Fibroblast of the aortic adventitia (primary cell): Measurements from ENCODE around the gene PWWP2B. TPM values are rescaled to one million over a fixed set of nuclear protein-coding genes. Genes with fewer than 3 reads are reported as not detected.

ENCODE experiments used
- DNase-seq: peaks from one replicate; pipeline ENCODE4 v3.0.0-alpha.2; 2010; ENCODE audit warnings: low read depth
- H3K4me3 ChIP-seq: 2 replicates; pipeline ENCODE4 v1.5.1; 2011; ENCODE audit warnings: low read depth, mild to moderate bottlenecking, control low read depth, low read length, moderate library complexity
- total RNA-seq: library from RNA; depleted of rRNA; stranded (reverse); fragments of >200 nt; gene quantifications from 2 replicates; pipeline ENCODE4 v1.2.3, GENCODE V29; 2012; ENCODE audit warnings: low replicate concordance
- TF ChIP-seq, protein P1 (sequence below): IDR thresholded peaks from 2 replicates; pipeline ENCODE4 v1.5.1; 2011; ENCODE audit warnings: mild to moderate bottlenecking, low read length, control low read depth, inconsistent platforms; ENCODE audit not compliant: insufficient read depth

PWWP2B gene
- total RNA-seq, 1 donor = 7.2 TPM

DNA sequence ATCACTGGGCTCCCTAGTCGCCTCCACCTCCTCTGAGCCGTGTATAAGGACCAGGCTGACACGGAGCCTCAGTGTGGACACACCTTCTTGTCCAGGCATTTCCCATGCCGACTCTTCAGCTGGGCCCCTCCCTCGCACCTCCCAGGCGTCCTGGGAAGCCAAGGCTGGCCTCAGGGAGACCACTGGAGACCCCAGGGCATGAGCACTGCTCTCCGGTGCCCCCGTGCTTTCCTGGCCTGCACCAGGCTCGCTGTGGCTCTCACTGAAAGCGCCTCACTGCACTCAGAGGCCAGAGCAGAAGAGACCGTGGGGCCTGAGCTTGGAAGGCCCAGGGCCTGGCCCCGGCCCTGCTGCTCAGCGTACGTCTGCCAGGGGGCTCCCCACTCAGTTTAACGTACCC is 33.6 kb upstream of the PWWP2B start:
- no peak overlapping the region for H3K4me3 ChIP-seq
- TF ChIP-seq, protein P1, sequence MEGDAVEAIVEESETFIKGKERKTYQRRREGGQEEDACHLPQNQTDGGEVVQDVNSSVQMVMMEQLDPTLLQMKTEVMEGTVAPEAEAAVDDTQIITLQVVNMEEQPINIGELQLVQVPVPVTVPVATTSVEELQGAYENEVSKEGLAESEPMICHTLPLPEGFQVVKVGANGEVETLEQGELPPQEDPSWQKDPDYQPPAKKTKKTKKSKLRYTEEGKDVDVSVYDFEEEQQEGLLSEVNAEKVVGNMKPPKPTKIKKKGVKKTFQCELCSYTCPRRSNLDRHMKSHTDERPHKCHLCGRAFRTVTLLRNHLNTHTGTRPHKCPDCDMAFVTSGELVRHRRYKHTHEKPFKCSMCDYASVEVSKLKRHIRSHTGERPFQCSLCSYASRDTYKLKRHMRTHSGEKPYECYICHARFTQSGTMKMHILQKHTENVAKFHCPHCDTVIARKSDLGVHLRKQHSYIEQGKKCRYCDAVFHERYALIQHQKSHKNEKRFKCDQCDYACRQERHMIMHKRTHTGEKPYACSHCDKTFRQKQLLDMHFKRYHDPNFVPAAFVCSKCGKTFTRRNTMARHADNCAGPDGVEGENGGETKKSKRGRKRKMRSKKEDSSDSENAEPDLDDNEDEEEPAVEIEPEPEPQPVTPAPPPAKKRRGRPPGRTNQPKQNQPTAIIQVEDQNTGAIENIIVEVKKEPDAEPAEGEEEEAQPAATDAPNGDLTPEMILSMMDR = no peak
- no peak for DNase-seq

DNA sequence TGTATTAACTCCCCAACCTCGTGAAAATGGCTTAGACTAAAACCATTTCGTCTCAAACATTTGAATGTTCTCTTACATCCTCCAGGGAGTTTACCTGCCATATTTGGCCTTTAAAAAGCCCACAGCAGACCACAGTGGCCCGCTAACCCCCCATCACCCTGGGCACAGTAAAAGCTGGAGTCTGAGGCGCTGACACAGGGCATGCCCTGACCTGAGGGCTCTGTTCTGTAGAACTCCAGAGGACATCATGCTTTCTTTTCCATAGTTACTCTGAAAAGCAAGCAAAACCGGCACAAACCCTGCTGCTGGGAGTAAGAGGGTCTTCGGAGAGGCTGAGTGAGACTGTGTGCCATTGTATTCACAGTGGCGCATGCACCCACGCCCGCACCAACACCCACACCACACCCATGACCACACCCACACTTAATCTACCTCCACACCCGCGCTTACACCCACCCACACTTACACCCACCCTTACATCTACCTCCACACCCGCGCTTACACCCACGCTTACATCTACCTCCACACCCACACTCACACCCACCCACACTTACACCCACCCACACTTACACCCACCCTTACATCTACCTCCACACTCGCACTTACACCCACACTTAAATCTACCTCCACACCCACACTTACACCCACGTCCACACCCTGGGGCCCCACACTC is 32.9 kb upstream of the PWWP2B start:
- no peak for DNase-seq
- TF ChIP-seq, protein P1 = no peak
- H3K4me3 ChIP-seq = no peak overlapping the region

GRCh38 chr10:132364594-132364970 is 32.4 kb upstream of the PWWP2B start:
- TF ChIP-seq, protein P1 = no peak
- DNase-seq = no peak
- no peak overlapping the region for H3K4me3 ChIP-seq

DNA sequence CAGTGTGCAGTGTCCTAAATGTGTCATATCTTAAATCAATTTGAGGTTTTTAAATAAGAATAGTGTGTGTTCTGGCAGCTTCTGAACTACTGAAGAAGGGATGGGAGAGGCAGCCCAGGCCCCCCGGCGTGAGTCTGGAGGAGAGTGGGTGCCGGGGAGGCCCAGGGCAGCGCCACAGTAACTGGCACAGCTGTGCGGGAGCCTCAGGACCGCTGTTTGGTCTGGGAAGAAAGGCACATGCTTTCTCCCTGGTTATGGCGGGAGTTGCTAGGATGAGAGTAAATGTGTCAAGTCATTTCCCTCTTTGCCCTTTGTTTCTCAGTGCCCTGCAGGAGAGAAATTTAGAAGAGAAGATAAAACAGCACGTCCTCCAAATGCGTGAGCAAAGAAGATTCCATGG is 31.9 kb upstream of the PWWP2B start:
- TF ChIP-seq, protein P1 = no peak
- DNase-seq = no peak

GRCh38 chr10:132366006-132366405 is 31.0 kb upstream of the PWWP2B start:
- H3K4me3 ChIP-seq = no peak overlapping the region
- no peak for DNase-seq
- TF ChIP-seq, protein P1 = no peak

More for the DNA sequence above, 31.9 kb upstream of the PWWP2B start:
- no peak overlapping the region for H3K4me3 ChIP-seq

- TF ChIP-seq, protein P1 = no peak
- DNase-seq = no peak
These were observed 30.5 kb upstream of the PWWP2B start for GRCh38 chr10:132366499-132366898.

GRCh38 chr10:132368391-132368790 is 28.6 kb upstream of the PWWP2B start:
- DNase-seq = no peak
- no peak overlapping the region for H3K4me3 ChIP-seq
- TF ChIP-seq, protein P1 = no peak

More at GRCh38 chr10:132366499-132366898, 30.5 kb upstream of the PWWP2B start:
- H3K4me3 ChIP-seq = no peak overlapping the region
